ENCODE data around the gene RARRES2. TPM values are rescaled to one million over a fixed set of nuclear protein-coding genes. Genes with fewer than 3 reads are reported as not detected.
"Not testable (repeated sequence)": the region's sequence is repeated elsewhere in the genome, so short reads cannot be mapped to it uniquely, and the experiment has no call there.

RARRES2 gene
- total RNA-seq, 2 experiments from 2014 or later: not detected

DNA sequence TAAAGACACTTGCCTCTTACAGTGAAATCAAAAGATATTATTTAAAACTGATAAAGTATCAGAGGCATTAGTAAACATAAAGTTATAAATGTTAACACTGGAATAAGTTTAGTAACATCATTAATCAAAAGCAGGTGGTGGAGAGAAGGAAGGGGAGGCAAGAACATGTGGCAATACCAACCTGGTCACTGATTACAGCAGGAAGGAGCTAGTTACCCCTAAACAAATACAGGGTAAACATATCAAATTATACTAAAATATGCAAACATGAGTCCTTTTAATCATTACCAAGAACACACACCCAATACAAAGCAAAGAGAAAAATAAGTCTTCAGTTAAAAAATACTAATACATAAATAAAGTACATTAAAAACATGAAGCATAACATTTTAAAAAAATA, 43.5 kb downstream of the RARRES2 start:
- H3K9me3 Mint-ChIP-seq; intact Hi-C loops (cut with DNase I, micrococcal nuclease); H3K4me3 ChIP-seq (ENCODE audit: low read length); H3K4me1 ChIP-seq (ENCODE audit: insufficient read depth, low read length); H3K27ac ChIP-seq (ENCODE audit: low read depth in 1 of 2, low read length in 2 of 2); H3K27ac Mint-ChIP-seq; CTCF ChIA-PET; DNase-seq; H3K27me3 ChIP-seq (ENCODE audit: control insufficient read depth in 1 of 2, insufficient read depth in 2 of 2, low read length in 2 of 2); H3K9me3 ChIP-seq (ENCODE audit: control insufficient read depth in 1 of 2, insufficient read depth in 1 of 2, low read length in 2 of 2); H3K36me3 ChIP-seq (ENCODE audit: insufficient read depth, low read length); ATAC-seq (ENCODE audit: poor library complexity); H3K4me1 Mint-ChIP-seq (ENCODE audit: low read depth); POLR2A ChIA-PET; H3K36me3 Mint-ChIP-seq (ENCODE audit: low read depth); H3K4me3 Mint-ChIP-seq; H3K27me3 Mint-ChIP-seq: not testable (repeated sequence)

DNA sequence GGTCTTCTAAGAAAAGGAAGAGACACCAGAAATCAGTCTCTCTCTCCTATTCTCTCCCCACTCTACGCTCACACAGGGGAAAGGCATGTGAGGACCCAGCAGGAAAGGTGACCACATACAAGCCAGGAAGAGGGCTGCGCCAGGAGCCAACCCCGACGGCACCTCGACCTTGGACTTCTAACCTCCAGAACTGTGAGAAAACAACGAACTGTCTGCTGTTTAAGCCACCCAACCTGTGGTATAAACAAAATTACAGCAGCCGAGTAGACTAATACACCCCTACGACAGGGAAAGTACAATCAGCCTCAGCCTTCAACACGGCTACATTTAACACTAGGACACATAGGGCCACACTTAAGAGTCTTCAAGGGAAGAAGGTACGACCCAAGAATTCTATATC, 44.6 kb downstream of the RARRES2 start:
- H3K4me3 ChIP-seq (ENCODE audit: low read length); H3K27me3 ChIP-seq (ENCODE audit: control insufficient read depth in 1 of 2, insufficient read depth in 2 of 2, low read length in 2 of 2); H3K9me3 ChIP-seq (ENCODE audit: control insufficient read depth in 1 of 2, insufficient read depth in 1 of 2, low read length in 2 of 2); POLR2A ChIA-PET; H3K27ac ChIP-seq (ENCODE audit: low read depth in 1 of 2, low read length in 2 of 2); H3K27ac Mint-ChIP-seq; DNase-seq; H3K36me3 Mint-ChIP-seq (ENCODE audit: low read depth); H3K4me3 Mint-ChIP-seq; H3K36me3 ChIP-seq (ENCODE audit: insufficient read depth, low read length); H3K4me1 Mint-ChIP-seq (ENCODE audit: low read depth); H3K27me3 Mint-ChIP-seq; ATAC-seq (ENCODE audit: poor library complexity); H3K9me3 Mint-ChIP-seq; intact Hi-C loops (cut with DNase I, micrococcal nuclease); CTCF ChIA-PET; H3K4me1 ChIP-seq (ENCODE audit: insufficient read depth, low read length): not testable (repeated sequence)

DNA sequence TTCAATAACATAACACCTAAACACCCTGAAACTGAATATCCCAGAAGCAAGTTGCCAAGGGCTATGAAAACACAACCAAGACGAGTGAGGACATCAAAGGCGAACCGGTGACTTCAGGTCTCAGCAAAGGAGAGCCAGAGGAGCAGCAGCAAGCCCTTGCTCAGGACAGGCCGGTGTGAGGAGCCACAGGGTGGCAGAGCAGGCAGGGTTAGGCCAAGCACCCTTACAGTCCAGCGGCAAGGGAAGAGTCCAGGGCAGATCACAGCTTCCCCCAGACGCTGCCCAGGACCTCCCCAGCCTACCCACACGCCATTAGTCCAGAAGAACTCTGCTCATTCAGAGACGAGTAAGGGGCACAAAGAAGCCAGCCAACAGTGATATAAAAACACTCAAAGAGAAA, 45.8 kb downstream of the RARRES2 start:
- H3K4me1 ChIP-seq (ENCODE audit: insufficient read depth, low read length); H3K4me3 ChIP-seq (ENCODE audit: low read length); H3K4me3 Mint-ChIP-seq; H3K9me3 ChIP-seq (ENCODE audit: control insufficient read depth in 1 of 2, insufficient read depth in 1 of 2, low read length in 2 of 2); intact Hi-C loops (cut with DNase I, micrococcal nuclease); CTCF ChIA-PET; DNase-seq; H3K36me3 Mint-ChIP-seq (ENCODE audit: low read depth); H3K27ac Mint-ChIP-seq; H3K27me3 Mint-ChIP-seq; POLR2A ChIA-PET; ATAC-seq (ENCODE audit: poor library complexity); H3K36me3 ChIP-seq (ENCODE audit: insufficient read depth, low read length); H3K9me3 Mint-ChIP-seq; H3K4me1 Mint-ChIP-seq (ENCODE audit: low read depth); H3K27me3 ChIP-seq (ENCODE audit: control insufficient read depth in 1 of 2, insufficient read depth in 2 of 2, low read length in 2 of 2); H3K27ac ChIP-seq (ENCODE audit: low read depth in 1 of 2, low read length in 2 of 2): not testable (repeated sequence)

DNA sequence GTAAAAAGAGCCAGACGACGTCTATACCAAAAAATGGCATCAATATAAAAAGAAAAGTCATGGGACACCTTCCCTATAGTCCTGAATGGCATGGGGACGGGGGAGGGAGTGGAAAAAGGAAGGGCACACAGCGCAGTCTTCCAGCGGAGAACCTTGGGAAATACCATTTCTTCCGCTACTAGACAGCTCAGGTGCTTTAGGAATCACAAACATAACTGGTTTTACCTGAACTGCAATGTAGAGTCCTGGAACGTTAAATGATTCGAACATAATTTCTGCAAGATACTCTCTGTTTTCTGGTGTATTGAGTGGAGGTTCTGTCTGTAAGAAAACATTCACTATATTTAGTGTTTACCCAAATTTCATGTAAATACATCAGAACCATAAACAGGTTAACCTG, 46.4 kb downstream of the RARRES2 start:
- CTCF ChIA-PET; H3K36me3 ChIP-seq (ENCODE audit: insufficient read depth, low read length); H3K27ac ChIP-seq (ENCODE audit: low read depth in 1 of 2, low read length in 2 of 2); H3K4me1 Mint-ChIP-seq (ENCODE audit: low read depth); H3K27me3 Mint-ChIP-seq; ATAC-seq (ENCODE audit: poor library complexity); intact Hi-C loops (cut with DNase I, micrococcal nuclease); H3K9me3 Mint-ChIP-seq; H3K4me1 ChIP-seq (ENCODE audit: insufficient read depth, low read length); DNase-seq; H3K4me3 ChIP-seq (ENCODE audit: low read length); H3K27me3 ChIP-seq (ENCODE audit: control insufficient read depth in 1 of 2, insufficient read depth in 2 of 2, low read length in 2 of 2); H3K36me3 Mint-ChIP-seq (ENCODE audit: low read depth); POLR2A ChIA-PET; H3K27ac Mint-ChIP-seq; H3K9me3 ChIP-seq (ENCODE audit: control insufficient read depth in 1 of 2, insufficient read depth in 1 of 2, low read length in 2 of 2); H3K4me3 Mint-ChIP-seq: not testable (repeated sequence)

DNA sequence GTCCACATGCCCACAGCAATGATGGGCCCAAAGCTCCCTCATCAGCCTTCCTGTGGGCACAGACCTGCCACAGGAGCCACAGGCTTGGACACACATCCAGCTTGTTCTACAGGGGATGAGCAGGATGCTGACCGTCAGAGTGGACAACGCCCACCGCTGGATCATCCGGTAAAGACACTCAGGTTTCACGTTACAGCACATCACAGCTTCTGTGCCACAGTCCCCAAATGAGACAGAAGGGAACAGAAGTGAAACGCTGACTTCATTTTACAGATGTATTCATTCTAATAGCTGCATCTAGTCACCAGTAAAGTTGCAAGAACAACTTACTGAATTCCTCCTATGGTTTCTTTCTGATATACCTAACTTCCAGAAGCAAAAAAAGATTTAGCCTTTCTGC, 51.1 kb downstream of the RARRES2 start:
- H3K4me3 Mint-ChIP-seq; H3K36me3 Mint-ChIP-seq (ENCODE audit: low read depth); H3K27ac ChIP-seq (ENCODE audit: low read depth in 1 of 2, low read length in 2 of 2); H3K9me3 ChIP-seq (ENCODE audit: control insufficient read depth in 1 of 2, insufficient read depth in 1 of 2, low read length in 2 of 2); H3K4me1 ChIP-seq (ENCODE audit: insufficient read depth, low read length); H3K4me1 Mint-ChIP-seq (ENCODE audit: low read depth); H3K27ac Mint-ChIP-seq; CTCF ChIA-PET; H3K27me3 Mint-ChIP-seq; intact Hi-C loops (cut with DNase I, micrococcal nuclease); DNase-seq; H3K36me3 ChIP-seq (ENCODE audit: insufficient read depth, low read length); H3K9me3 Mint-ChIP-seq; POLR2A ChIA-PET; H3K27me3 ChIP-seq (ENCODE audit: control insufficient read depth in 1 of 2, insufficient read depth in 2 of 2, low read length in 2 of 2); H3K4me3 ChIP-seq (ENCODE audit: low read length); ATAC-seq (ENCODE audit: poor library complexity): not testable (repeated sequence)

DNA sequence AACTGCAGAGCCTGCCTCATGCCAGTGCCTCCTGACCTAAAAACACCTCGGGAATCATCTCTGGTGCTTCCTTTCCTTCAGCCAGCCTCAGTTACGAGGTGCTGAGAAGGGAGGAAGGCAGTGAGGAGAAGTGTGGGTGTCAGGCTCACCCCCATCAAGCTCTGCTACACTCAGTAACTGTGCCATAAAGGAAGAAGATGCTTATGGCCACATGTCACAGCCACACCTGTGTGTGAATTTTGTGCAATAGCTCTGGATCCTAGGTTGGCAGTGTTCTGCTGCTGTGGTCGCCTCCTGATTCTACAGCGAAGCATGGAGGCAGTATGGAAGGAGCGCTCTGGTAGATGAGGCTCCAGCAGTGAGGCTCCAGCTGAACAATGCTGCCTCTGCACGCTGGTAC, 52.6 kb downstream of the RARRES2 start:
- intact Hi-C loops (cut with DNase I, micrococcal nuclease): loop anchor here (5.0 to 10.0 kb wide), 5 partner anchors 133 to 886 kb away; no protein-coding TSS in a partner anchor
- H3K4me1 Mint-ChIP-seq (ENCODE audit: low read depth); H3K4me3 ChIP-seq (ENCODE audit: low read length); H3K9me3 ChIP-seq (ENCODE audit: control insufficient read depth in 1 of 2, insufficient read depth in 1 of 2, low read length in 2 of 2); H3K36me3 ChIP-seq (ENCODE audit: insufficient read depth, low read length); H3K27me3 Mint-ChIP-seq; DNase-seq; POLR2A ChIA-PET; H3K27me3 ChIP-seq (ENCODE audit: control insufficient read depth in 1 of 2, insufficient read depth in 2 of 2, low read length in 2 of 2); H3K36me3 Mint-ChIP-seq (ENCODE audit: low read depth); H3K27ac Mint-ChIP-seq; ATAC-seq (ENCODE audit: poor library complexity); H3K27ac ChIP-seq (ENCODE audit: low read depth in 1 of 2, low read length in 2 of 2); H3K4me3 Mint-ChIP-seq; CTCF ChIA-PET; H3K4me1 ChIP-seq (ENCODE audit: insufficient read depth, low read length); H3K9me3 Mint-ChIP-seq: not testable (repeated sequence)
